ENCODE results near the gene F2RL1.

DNA sequence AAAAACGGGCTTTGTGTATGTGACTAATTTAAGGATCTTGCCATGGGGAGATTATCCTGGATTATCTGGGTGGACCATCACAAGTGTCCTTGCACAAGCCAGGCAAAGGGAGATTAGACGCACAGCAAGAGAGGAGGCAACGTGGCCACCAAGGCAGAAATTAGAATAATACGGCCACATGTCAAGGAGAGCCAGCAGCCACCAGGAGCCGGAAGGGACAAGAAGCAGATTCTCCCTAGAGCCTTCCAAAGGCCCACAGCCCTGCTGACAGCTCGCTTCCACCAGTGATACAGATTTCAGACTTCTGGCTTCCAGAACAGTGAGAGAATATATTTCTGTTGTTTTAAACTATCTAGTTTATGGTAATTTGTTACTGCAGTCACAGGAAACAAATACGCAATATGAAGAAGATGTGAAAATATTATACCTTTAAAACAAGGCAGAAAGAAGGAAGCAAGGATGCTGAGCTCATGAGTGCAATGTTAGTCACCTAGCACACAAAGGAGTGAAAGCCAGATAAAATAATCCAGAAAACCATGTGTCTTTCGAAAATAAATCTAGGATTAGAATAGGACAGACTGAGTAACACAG, 28.7 kb upstream of the F2RL1 start:
- TF ChIP-seq ISL1 (CRISPR knock-in tag; IDR thresholded peaks at IDR 0.05) (no peak), SNAI2 (CRISPR knock-in tag; IDR thresholded peaks at IDR 0.05) (no peak), ZC3H10 (CRISPR knock-in tag; IDR thresholded peaks at IDR 0.05) (no peak), BACH2 (CRISPR knock-in tag; IDR thresholded peaks at IDR 0.05; ENCODE audit: borderline replicate concordance) (no peak)
- TF ChIP-seq, protein P1, sequence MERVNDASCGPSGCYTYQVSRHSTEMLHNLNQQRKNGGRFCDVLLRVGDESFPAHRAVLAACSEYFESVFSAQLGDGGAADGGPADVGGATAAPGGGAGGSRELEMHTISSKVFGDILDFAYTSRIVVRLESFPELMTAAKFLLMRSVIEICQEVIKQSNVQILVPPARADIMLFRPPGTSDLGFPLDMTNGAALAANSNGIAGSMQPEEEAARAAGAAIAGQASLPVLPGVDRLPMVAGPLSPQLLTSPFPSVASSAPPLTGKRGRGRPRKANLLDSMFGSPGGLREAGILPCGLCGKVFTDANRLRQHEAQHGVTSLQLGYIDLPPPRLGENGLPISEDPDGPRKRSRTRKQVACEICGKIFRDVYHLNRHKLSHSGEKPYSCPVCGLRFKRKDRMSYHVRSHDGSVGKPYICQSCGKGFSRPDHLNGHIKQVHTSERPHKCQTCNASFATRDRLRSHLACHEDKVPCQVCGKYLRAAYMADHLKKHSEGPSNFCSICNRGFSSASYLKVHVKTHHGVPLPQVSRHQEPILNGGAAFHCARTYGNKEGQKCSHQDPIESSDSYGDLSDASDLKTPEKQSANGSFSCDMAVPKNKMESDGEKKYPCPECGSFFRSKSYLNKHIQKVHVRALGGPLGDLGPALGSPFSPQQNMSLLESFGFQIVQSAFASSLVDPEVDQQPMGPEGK (CRISPR knock-in tag; IDR thresholded peaks at IDR 0.05; ENCODE audit: borderline replicate concordance) = no peak
